ENCODE measurements around the gene PLD5. TPM values are rescaled to one million over a fixed set of nuclear protein-coding genes. Genes with fewer than 3 reads are reported as not detected.

Gene PLD5
- total and polyA plus RNA-seq, 3 donors from 2014 or later, result 0.63 to 1.7 (median 0.81) TPM

GRCh38 chr1:242522304-242522945, 2.1 kb downstream of the PLD5 start:
- Histone ChIP-seq H3K9me3 (no peaks in the 10 kb centered on the region), H3K27me3 (no peaks in the 10 kb centered on the region), H3K36me3 (ENCODE audit: low read depth, missing control alignments) (no peaks in the 10 kb centered on the region), H3K27ac (no peak overlapping the region), H3K4me1 (peaks cover 9% of the 10 kb centered on the region), H3K4me3 (no peak overlapping the region)
- TF ChIP-seq POLR2A (IDR thresholded peaks at IDR 0.05), result no peak
- TF ChIP-seq CTCF (IDR thresholded peaks at IDR 0.05), result no peak
- intact Hi-C loops (cut with DNase I; ENCODE audit: low total_unique reads), result no loop called here
- 48 to 50% methylated on average over 6 of the region's 6 CpGs for WGBS, 2 donors
- DNase-seq, result no peak

- intact Hi-C loops (cut with DNase I; ENCODE audit: low total_unique reads), result no loop called here
- H3K4me1 ChIP-seq, result no peaks in the 10 kb centered on the region
- no peaks in the 10 kb centered on the region for H3K9me3 ChIP-seq
- no peaks in the 10 kb centered on the region for H3K27me3 ChIP-seq
- H3K4me3 ChIP-seq, result no peak overlapping the region
- H3K36me3 ChIP-seq (ENCODE audit: low read depth, missing control alignments), result no peaks in the 10 kb centered on the region
- DNase-seq, result no peak
- TF ChIP-seq CTCF (IDR thresholded peaks at IDR 0.05) (no peak), POLR2A (IDR thresholded peaks at IDR 0.05) (no peak)
- WGBS, 2 donors, result 91 to 92% methylated on average over 2 of the region's 2 CpGs
- no peak overlapping the region for H3K27ac ChIP-seq
These were observed 8.9 kb downstream of the PLD5 start for GRCh38 chr1:242515555-242515954.

DNA sequence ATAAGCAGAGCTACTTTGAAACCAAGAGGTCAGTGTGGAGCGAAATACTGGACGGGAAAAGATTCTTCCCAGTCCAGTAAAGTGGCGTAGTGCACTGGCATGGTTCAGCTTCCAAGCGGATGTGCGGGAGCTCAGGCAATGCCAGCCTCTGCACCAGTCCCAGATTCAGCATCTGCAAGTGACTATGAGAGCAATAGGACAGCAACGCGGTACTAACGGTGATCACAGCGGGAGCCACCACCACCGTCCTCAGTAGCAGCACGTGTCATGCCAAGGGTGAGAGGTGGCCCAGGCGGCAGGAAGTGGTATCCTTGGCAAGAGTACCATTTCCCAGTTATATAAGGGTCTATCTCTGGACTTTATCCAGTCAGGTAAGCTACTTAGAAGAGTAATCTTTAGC, 17.8 kb downstream of the PLD5 start:
- H3K4me1 ChIP-seq, result no peaks in the 10 kb centered on the region
- no peak overlapping the region for H3K27ac ChIP-seq
- H3K4me3 ChIP-seq, result no peak overlapping the region
- no peak for DNase-seq
- no peak for TF ChIP-seq CTCF (IDR thresholded peaks at IDR 0.05)
- no peak for TF ChIP-seq POLR2A (IDR thresholded peaks at IDR 0.05)
- 93 to 98% methylated on average over 12 of the region's 12 CpGs for WGBS, 2 donors
- no peaks in the 10 kb centered on the region for H3K36me3 ChIP-seq (ENCODE audit: low read depth, missing control alignments)
- intact Hi-C loops (cut with DNase I; ENCODE audit: low total_unique reads), result no loop called here
- no peaks in the 10 kb centered on the region for H3K9me3 ChIP-seq
- H3K27me3 ChIP-seq, result no peaks in the 10 kb centered on the region

DNA sequence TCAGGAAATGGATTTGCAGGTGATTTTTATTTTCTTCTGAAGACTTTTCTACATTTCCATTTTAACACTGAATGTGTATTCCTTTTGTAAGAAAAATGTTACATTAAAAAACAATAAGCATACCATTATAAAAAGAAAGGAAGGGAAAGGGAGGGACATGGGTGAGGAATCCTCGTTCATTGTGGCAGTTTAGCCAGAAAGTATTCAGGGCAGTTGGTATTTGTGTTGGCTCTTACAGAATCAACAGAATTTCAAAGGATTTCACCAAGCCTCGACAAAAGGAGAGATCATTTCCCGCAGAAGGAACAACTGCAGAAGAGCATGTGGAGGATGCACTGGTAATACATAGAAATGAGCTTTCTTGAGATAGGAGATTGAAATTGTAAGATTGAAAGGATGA, 35.0 kb downstream of the PLD5 start:
- TF ChIP-seq CTCF (IDR thresholded peaks at IDR 0.05) (no peak), POLR2A (IDR thresholded peaks at IDR 0.05) (no peak)
- no peaks in the 10 kb centered on the region for H3K36me3 ChIP-seq (ENCODE audit: low read depth, missing control alignments)
- H3K4me3 ChIP-seq, result no peak overlapping the region

GRCh38 chr1:242477944-242478343, 46.6 kb downstream of the PLD5 start:
- WGBS, 2 donors, result 28 to 44% methylated on average over 3 of the region's 3 CpGs
- DNase-seq, result no peak
- Histone ChIP-seq H3K36me3 (ENCODE audit: low read depth, missing control alignments) (no peaks in the 10 kb centered on the region), H3K4me3 (no peak overlapping the region), H3K27ac (no peak overlapping the region), H3K4me1 (no peaks in the 10 kb centered on the region), H3K27me3 (no peaks in the 10 kb centered on the region), H3K9me3 (no peaks in the 10 kb centered on the region)
- TF ChIP-seq CTCF (IDR thresholded peaks at IDR 0.05) (no peak), POLR2A (IDR thresholded peaks at IDR 0.05) (no peak)
- intact Hi-C loops (cut with DNase I; ENCODE audit: low total_unique reads), result no loop called here

More for the DNA sequence above, 35.0 kb downstream of the PLD5 start:
- Histone ChIP-seq H3K9me3 (no peaks in the 10 kb centered on the region), H3K27me3 (no peaks in the 10 kb centered on the region), H3K27ac (no peak overlapping the region), H3K4me1 (no peaks in the 10 kb centered on the region)
- intact Hi-C loops (cut with DNase I; ENCODE audit: low total_unique reads), result no loop called here
- DNase-seq, result no peak
- 71 to 76% methylated on average over 3 of the region's 3 CpGs for WGBS, 2 donors

All from testis (tissue), 3 donors.